Skeletal muscle satellite cell (primary cell): ENCODE results near the gene ADAMTS2.

Experiments used
- H3K27me3 ChIP-seq: 2 replicates; pipeline ENCODE4 v1.7.0; 2013; ENCODE audit warnings: low read length; ENCODE audit not compliant: control insufficient read depth, insufficient read depth
- H3K36me3 ChIP-seq: 2 replicates; pipeline ENCODE4 v1.7.0; 2013; ENCODE audit warnings: mild to moderate bottlenecking, control low read depth, low read length; ENCODE audit not compliant: insufficient read depth
- H3K4me1 ChIP-seq: 2 replicates; pipeline ENCODE4 v1.7.0; 2013; ENCODE audit warnings: low read length; ENCODE audit not compliant: control insufficient read depth, insufficient read depth
- H3K4me2 ChIP-seq: 2 replicates; pipeline ENCODE4 v1.7.0; 2013; ENCODE audit warnings: mild to moderate bottlenecking, low read length
- H3K4me3 ChIP-seq: 2 replicates; pipeline ENCODE4 v1.7.0; 2013; ENCODE audit warnings: low read length
- H3K9ac ChIP-seq: 2 replicates; pipeline ENCODE4 v1.7.0; 2013; ENCODE audit warnings: mild to moderate bottlenecking, low read depth, low read length, moderate library complexity
- H3K9me3 ChIP-seq: replicated peaks from 2 replicates; pipeline ENCODE4 v1.7.0; 2013; ENCODE audit warnings: mild to moderate bottlenecking, control low read depth, low read length

ADAMTS2 gene

DNA sequence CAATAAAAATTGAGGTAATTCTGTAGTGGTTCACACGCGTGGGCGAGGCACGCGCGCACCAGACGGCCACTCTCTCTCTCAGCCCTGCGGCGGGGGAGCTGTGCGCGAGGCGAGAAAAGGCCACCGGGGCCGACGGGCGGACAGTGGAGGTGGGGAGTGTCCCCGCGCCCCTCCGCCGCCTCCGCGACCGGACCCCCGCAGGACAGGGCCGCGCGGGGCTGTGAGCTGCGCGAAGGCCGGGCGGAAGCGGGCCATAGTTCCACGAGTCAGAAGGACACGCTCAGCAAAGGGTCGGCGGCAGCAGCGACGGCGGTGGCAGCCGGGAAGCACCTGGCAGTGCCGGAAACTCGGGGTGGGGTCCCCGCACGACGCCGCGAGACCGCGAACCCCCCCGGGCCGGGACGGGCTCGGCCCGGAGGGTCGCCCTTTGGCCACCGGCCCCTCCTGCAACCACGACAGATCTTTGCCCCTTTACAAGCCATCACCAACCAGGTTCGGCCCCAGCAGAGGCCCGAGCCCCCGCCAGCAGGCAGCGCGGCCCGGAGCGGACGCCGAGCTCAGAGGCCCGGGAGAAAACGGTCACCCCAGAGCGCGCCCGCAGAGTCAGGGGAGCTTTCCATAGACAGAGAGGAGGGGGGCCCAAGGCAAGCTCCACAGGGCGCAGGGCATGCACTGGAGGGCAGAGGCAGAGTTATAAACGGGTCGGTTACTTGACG, 224.2 kb downstream of the ADAMTS2 start:
- Histone ChIP-seq H3K4me3 (no peak overlapping the region), H3K36me3 (peaks cover 28% of the 10 kb centered on the region), H3K4me2 (no peak overlapping the region), H3K9me3 (no peaks in the 10 kb centered on the region), H3K9ac (no peak overlapping the region), H3K4me1 (no peaks in the 10 kb centered on the region), H3K27me3 (no peaks in the 10 kb centered on the region)

DNA sequence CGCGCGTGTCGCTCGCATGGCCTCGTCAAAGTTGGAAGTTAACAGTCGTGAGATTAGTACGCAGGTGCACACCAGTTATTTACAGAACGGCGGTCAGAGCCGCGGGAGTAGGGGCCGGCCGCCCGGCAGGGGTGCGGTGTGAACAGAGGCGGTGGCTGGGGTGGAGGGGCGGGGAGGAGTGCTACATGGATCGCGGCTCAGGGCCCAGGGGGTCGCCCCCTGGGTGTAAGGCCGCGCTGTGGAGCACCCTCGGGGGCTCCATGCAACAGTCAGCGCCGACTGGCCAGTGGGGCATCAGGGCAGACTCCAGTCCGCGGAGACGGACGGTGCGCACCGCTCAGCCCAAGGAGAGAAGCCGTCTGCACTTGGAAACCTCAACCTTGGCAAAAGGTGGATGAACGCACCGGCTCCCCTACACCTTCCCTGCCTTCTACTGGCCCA, 224.8 kb downstream of the ADAMTS2 start:
- H3K36me3 ChIP-seq: peaks cover 26% of the 10 kb centered on the region
- H3K27me3 ChIP-seq: no peaks in the 10 kb centered on the region
- H3K4me3 ChIP-seq: no peak overlapping the region
- no peak overlapping the region for H3K9ac ChIP-seq
- no peak overlapping the region for H3K4me2 ChIP-seq
- H3K4me1 ChIP-seq: no peaks in the 10 kb centered on the region
- no peaks in the 10 kb centered on the region for H3K9me3 ChIP-seq

DNA sequence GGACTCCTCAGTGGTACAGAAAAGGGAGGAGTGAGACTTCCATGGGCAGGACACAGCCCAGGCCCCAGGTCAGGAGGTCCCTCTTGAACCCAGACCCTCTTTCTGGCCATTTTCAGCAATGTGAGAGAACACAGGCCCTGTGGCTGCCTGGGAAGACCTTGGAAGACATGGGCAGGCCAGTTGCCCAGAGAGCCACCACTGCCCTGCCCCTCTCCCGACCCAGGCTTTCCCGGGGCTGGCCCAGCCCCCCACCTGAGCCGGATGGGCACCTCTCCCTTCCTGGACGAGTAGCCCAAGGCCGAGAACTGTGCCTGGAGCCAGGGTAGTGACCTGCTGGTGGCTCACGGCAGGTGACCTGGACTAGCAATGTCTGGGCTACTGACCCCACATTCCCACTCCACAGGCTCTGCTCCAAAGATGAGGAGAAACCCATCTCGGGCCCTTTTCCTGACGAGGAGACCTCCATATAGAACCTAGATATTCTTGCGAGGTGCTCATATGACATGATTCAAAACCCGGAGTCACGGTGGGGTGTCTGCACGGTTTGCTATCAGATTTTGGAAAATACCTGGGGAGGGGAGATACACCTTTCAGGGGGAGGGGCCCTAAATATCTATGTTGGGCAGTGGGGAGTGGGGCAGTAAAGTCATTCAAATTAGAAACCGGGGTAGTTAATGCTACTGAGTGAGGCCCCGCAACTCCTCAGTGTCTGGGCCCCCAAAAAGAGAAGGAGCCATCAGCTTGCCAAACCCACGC, 225.7 kb downstream of the ADAMTS2 start:
- Histone ChIP-seq H3K9ac (no peak overlapping the region), H3K27me3 (no peaks in the 10 kb centered on the region), H3K9me3 (no peaks in the 10 kb centered on the region), H3K36me3 (peaks cover 22% of the 10 kb centered on the region), H3K4me1 (no peaks in the 10 kb centered on the region), H3K4me2 (no peak overlapping the region), H3K4me3 (no peak overlapping the region)

DNA sequence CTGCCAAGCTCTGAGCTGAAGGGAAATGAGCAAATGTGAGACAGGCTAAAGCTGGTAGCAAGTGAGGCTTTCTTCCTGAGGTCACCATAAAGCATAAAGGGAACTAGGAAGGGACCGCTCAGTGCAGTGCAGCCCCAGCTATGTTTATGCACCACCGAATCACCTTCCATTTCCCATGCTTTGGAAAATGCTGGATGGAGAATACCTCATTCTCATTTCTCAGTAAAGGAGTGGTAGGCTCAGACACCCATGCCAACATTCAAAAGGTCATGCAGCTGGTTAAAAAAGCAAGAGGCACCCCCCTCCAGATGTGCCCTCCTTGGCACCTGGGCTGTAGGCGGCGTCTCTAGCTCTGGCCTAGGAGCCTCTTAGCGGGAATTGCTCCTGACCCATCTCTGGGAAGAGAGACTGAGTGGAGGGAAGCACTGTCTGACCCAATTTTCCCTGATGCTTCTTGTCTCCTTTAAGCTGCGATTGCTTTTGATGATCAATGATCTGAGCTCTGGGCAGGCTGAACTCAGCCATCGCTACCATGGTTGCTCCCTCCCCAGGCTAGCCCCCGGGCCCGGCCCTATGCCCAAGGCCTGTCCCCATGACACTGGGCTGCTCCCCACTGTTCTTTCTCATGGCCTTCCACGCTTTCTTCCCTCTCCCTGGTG, 226.4 kb downstream of the ADAMTS2 start:
- Histone ChIP-seq H3K4me1 (no peaks in the 10 kb centered on the region), H3K9ac (no peak overlapping the region), H3K36me3 (peaks cover 25% of the 10 kb centered on the region), H3K27me3 (no peaks in the 10 kb centered on the region), H3K4me3 (no peak overlapping the region), H3K4me2 (no peak overlapping the region), H3K9me3 (no peaks in the 10 kb centered on the region)

DNA sequence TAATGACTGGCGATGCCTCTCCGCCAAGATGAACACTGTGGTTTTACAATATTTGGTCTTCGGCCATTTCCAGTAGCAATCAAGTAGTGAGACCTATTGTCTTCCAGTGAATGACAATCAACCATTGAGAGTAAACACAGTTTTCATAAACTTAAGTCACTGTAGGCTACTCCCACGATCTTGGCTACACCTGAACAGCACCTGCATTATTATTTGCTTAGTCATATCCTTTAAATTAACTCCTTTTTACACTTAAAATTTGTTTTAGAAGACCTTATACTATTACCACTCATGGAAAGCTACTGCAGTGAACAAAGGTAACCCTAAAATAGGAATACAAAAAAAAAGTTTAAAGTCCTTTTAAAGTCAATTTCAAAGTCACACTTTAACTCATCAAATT, 226.9 kb downstream of the ADAMTS2 start:
- H3K27me3 ChIP-seq: no peaks in the 10 kb centered on the region
- no peaks in the 10 kb centered on the region for H3K4me1 ChIP-seq
- H3K4me3 ChIP-seq: no peak overlapping the region
- no peaks in the 10 kb centered on the region for H3K9me3 ChIP-seq
- H3K9ac ChIP-seq: no peak overlapping the region
- H3K4me2 ChIP-seq: no peak overlapping the region
- peaks cover 30% of the 10 kb centered on the region for H3K36me3 ChIP-seq

DNA sequence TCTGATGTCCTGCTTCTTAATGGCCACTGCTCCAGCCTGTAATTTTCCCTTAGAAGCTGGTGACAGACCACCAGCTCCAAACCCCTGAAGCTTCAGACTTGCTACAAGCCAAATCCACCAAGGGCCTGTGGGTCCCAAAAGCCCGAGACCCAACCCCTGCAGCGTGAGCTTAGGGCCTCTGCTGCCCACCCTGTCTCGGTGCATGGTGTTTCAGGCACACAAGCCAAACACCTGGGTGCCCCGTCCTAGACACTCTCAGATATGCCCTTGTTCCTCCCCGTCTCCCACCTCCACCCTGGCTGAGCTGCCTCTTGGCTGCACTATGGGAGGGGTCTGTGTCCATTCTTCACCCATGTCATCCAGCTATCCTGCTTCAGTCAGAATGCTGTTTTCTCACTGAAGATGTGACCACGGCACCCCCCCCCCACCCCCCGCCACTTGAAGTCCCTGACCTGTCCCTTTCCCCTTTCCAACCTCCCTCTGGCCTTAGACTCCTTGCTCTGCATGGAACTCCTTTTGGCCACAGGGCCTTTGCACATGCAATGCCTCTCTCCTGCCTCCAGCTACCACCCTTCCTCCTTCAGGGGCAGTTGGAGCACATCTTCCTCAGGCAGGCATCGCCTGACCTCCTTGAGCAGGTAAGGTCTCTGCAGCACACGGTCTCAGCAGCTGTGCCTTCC, 229.3 kb downstream of the ADAMTS2 start:
- Histone ChIP-seq H3K9ac (no peak overlapping the region), H3K4me3 (no peak overlapping the region), H3K4me1 (no peaks in the 10 kb centered on the region), H3K36me3 (peaks cover 40% of the 10 kb centered on the region), H3K9me3 (peaks cover 9% of the 10 kb centered on the region), H3K4me2 (no peak overlapping the region), H3K27me3 (no peaks in the 10 kb centered on the region)

DNA sequence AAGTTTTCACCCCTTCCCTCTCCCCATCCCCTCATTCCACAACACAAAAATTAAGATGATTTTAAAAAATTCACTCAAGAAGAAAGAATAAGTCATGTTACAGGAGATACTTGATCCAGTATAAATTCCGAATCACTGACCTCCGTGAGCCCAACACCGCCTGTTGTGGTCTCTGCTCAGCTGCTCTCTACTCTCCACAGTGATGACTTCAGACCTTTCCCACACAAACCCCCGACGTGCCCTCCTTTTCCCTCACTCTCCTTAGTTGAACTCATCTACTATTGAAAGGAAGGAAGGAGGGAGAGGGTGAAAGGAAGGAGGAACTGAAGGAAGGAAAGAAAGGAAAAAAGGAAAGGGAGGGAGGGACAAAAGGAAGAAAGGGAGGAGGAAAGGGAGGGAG, 230.0 kb downstream of the ADAMTS2 start:
- Histone ChIP-seq H3K9me3 (peaks cover 9% of the 10 kb centered on the region), H3K36me3 (peaks cover 37% of the 10 kb centered on the region), H3K27me3 (no peaks in the 10 kb centered on the region), H3K4me3 (no peak overlapping the region), H3K9ac (no peak overlapping the region), H3K4me1 (no peaks in the 10 kb centered on the region), H3K4me2 (no peak overlapping the region)

DNA sequence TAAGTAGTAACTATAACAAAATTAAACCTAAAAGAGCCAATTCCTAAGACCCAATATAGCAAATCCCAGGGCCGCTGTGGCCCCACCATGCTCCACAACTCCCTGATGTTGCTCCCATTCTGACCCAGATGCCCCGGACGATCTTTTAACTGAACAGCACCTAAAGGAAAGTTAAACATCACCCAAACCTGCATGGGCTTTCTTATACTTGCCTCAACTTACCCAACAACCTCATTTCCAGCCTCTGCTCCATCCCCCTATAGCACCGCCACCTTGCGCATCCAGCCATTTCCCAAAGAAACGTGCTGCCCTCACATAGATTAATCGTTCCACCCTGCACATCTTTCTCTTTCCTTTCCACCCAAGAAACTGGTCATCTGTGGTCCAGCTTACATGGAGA, 230.5 kb downstream of the ADAMTS2 start:
- H3K9me3 ChIP-seq: peaks cover 9% of the 10 kb centered on the region
- H3K4me3 ChIP-seq: no peak overlapping the region
- peaks cover 37% of the 10 kb centered on the region for H3K36me3 ChIP-seq
- no peaks in the 10 kb centered on the region for H3K4me1 ChIP-seq
- H3K9ac ChIP-seq: no peak overlapping the region
- no peaks in the 10 kb centered on the region for H3K27me3 ChIP-seq
- H3K4me2 ChIP-seq: no peak overlapping the region

DNA sequence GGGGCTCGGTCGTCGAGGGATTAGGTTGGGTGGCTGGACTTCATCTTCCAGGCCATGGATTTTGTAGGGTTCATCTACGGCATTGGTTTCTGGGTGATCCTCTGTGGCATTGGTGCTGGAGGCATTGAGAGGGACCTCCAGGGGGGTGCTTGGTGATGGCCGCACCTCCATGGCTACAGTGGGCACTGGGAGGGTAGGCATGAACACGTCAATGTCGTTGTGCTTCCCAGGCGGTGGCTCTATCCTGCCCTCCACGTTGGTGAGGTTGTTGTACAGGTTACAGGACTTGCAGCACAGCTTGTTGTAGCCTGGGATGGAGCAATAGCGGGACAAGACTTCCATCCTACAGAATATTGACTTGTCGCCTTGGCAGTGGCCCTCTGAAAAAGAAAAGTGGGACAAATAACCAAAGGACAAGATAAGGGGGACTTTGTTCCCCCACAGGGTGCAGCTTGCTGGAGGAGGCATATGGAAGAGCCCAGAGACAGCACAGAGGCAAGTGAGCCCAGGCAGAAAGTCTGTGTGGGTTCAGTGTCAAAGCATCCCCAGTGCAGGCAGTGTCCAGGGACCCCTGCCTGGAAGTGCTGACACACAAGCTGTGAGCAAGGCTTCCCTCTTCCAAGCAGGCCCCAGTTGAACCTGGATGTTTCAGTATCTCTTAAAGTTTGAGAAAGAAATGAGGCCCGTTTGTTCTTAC, 231.2 kb downstream of the ADAMTS2 start:
- no peak overlapping the region for H3K4me2 ChIP-seq
- H3K9me3 ChIP-seq: peaks cover 9% of the 10 kb centered on the region
- peaks cover 37% of the 10 kb centered on the region for H3K36me3 ChIP-seq
- H3K4me1 ChIP-seq: no peaks in the 10 kb centered on the region
- no peak overlapping the region for H3K9ac ChIP-seq
- no peaks in the 10 kb centered on the region for H3K27me3 ChIP-seq
- H3K4me3 ChIP-seq: no peak overlapping the region

DNA sequence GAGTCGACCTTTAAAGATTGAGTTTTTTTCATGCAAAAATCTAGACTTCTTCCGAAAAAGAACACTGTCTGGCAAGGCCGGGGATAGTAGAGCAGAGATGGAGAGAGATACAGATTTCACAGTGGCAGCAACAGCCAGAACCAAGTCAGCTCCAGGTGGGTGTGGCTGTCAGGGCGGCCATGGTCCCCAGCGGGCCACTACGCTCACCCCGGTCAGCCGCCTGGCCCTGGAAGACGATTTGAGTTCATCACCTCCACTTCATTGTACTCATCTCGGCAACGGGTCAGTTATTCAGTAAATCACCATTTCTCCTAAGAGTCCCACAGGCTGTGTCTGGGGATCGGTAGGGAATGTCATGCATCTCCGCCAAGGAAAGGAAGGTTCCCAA, 232.1 kb downstream of the ADAMTS2 start:
- no peak overlapping the region for H3K4me3 ChIP-seq
- no peak overlapping the region for H3K9ac ChIP-seq
- peaks cover 31% of the 10 kb centered on the region for H3K36me3 ChIP-seq
- H3K27me3 ChIP-seq: no peaks in the 10 kb centered on the region
- peaks cover 9% of the 10 kb centered on the region for H3K9me3 ChIP-seq
- no peak overlapping the region for H3K4me2 ChIP-seq
- no peaks in the 10 kb centered on the region for H3K4me1 ChIP-seq
